ENCODE data around the gene CDR2.

The CDR2 gene

GRCh38 chr16:22380529-22380928, 6.1 kb upstream of the CDR2 start:
- no peak for DNase-seq (ENCODE audit: extremely low read depth, low read depth)
- TF ChIP-seq, protein P1, sequence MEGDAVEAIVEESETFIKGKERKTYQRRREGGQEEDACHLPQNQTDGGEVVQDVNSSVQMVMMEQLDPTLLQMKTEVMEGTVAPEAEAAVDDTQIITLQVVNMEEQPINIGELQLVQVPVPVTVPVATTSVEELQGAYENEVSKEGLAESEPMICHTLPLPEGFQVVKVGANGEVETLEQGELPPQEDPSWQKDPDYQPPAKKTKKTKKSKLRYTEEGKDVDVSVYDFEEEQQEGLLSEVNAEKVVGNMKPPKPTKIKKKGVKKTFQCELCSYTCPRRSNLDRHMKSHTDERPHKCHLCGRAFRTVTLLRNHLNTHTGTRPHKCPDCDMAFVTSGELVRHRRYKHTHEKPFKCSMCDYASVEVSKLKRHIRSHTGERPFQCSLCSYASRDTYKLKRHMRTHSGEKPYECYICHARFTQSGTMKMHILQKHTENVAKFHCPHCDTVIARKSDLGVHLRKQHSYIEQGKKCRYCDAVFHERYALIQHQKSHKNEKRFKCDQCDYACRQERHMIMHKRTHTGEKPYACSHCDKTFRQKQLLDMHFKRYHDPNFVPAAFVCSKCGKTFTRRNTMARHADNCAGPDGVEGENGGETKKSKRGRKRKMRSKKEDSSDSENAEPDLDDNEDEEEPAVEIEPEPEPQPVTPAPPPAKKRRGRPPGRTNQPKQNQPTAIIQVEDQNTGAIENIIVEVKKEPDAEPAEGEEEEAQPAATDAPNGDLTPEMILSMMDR (IDR thresholded peaks at IDR 0.05; ENCODE audit: low read depth, low read length) = no peak

DNA sequence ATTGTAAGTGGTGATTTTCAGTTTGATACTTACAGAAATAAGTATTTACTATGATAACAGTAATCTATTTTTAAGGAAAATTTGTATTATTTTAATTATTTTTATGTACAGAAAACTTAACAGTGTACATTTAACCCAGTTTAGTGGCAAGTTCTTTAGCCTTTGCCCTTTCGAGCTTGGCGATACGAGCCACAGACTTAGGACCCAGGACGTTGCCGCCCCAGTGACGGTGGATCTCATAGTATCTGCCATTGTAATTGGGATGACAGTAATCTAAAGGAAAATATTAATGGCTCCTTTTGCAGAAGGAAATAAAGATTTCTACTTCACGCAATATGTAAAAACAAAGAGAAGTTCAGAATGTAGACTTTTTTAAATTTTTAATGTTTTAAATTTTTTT, 5.2 kb upstream of the CDR2 start:
- TF ChIP-seq, protein P1 (IDR thresholded peaks at IDR 0.05; ENCODE audit: low read depth, low read length) = no peak

GRCh38 chr16:22375963-22376640, 1.7 kb upstream of the CDR2 start:
- no peak for DNase-seq (ENCODE audit: extremely low read depth, low read depth)
- TF ChIP-seq, protein P1 (IDR thresholded peaks at IDR 0.05; ENCODE audit: low read depth, low read length) = no peak

More for the DNA sequence above, 5.2 kb upstream of the CDR2 start:
- DNase-seq (ENCODE audit: extremely low read depth, low read depth) = no peak

DNA sequence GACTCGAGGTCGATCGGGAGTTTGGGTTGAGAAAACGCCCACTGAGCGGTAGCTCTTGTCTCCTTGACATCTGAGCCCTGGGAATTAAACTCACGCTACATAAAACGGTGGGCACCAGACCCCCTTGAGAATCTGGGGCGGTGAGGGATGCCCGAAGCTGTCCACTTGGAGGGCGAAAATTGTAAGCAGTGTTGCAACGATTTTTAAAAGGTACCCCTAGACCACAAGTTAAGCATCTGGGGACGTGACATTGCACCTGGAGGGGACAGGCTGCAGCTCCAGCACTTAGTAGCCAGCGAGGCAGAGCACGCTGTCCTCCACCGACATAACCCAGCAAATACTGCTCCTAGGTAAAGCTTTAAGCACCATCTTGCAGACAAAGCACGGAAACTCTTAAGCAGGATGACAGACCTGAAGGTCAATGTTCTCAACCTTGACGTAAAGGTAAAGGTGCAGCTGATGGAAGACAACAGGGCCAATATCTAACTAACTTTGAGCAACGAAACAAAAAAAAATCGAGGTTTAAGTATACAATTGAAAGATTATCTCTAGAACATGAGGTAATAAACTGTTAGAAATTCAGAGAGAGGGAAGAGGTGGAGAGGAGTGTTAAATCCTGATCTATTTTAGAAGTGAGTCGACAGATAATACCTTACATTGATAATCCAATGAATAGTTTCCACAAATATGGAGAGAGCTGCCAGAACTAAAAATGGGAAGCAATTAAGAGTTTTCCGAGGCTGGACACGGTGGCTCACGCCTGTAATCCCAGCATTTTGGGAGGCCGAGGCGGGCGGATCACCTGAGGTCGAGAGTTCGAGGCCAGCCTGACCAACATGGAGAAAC, 921 bp upstream of the CDR2 start:
- no peak for DNase-seq (ENCODE audit: extremely low read depth, low read depth)
- TF ChIP-seq, protein P1 (IDR thresholded peaks at IDR 0.05; ENCODE audit: low read depth, low read length) = no peak

- TF ChIP-seq, protein P1 (IDR thresholded peaks at IDR 0.05; ENCODE audit: low read depth, low read length) = no peak
- DNase-seq (ENCODE audit: extremely low read depth, low read depth) = no peak
These were observed 633 bp downstream of the CDR2 start for GRCh38 chr16:22373662-22374310.

- no peak for DNase-seq (ENCODE audit: extremely low read depth, low read depth)
- TF ChIP-seq, protein P1 (IDR thresholded peaks at IDR 0.05; ENCODE audit: low read depth, low read length) = no peak
These were observed 1.3 kb downstream of the CDR2 start for GRCh38 chr16:22372882-22373661.
